ENCODE measurements around the gene ATP6V0E1.

- no peak for TF ChIP-seq CTCF (IDR thresholded peaks at IDR 0.05)
- no peak for TF ChIP-seq ZFX (IDR thresholded peaks at IDR 0.05; ENCODE audit: borderline replicate concordance)
Measured at GRCh38 chr5:173018358-173018757, 34.8 kb downstream of the ATP6V0E1 start.
